Endothelial cell of umbilical vein (primary cell): Measurements from ENCODE around the gene PRKRIP1. TPM values are rescaled to one million over a fixed set of nuclear protein-coding genes. Genes with fewer than 3 reads are reported as not detected.

Source experiments
- BruUV-seq: library from RNA; stranded (reverse); fragments of 400-500 nt; replicated peaks from 2 replicates; lab custom pipeline; 2021; lab: Mats Ljungman, UMichigan
- CTCF ChIA-PET: fragments of 300-600, 350-600 bp; sonication (Branson Sonifier 250); formaldehyde crosslinking; loops from one replicate; lab custom pipeline; 2021; ENCODE audit warnings: antibody characterized with exemption, inconsistent platforms; lab: Charles Lee
- POLR2A ChIA-PET: fragments of 300-600, 350-600 bp; sonication (Branson Sonifier 250); formaldehyde crosslinking; loops from one replicate; lab custom pipeline; 2021; ENCODE audit warnings: antibody characterized with exemption, inconsistent platforms; lab: Charles Lee
- DNase-seq: peaks from one replicate; pipeline ENCODE4 v3.0.0-alpha.2; 2011; ENCODE audit warnings: low read depth, low spot score
- FAIRE-seq: peaks from 2 replicates; lab custom pipeline; 2011; peaks lifted over from hg19 to GRCh38; lab: Jason Lieb, UNC
- H2AFZ ChIP-seq: 2 replicates; pipeline ENCODE4 v1.6.0; 2012; ENCODE audit warnings: low read depth, low read length, control low read depth, inconsistent platforms
- H3K27ac ChIP-seq: 2 replicates; pipeline ENCODE4 v1.5.1; 2011; ENCODE audit warnings: low read depth, mild to moderate bottlenecking, control low read depth, low read length, moderate library complexity; ENCODE audit not compliant: insufficient read depth
- H3K27me3 ChIP-seq, 2 experiments: 2 replicates each; pipeline versions ENCODE4 v1.6.0 to v1.6.1; 2011; ENCODE audit warnings: low read length in 2 of 2, mixed read lengths in 1 of 2; ENCODE audit not compliant: control insufficient read depth in 2 of 2, insufficient read depth in 2 of 2
- H3K36me3 ChIP-seq, 2 experiments: 2 replicates in 1 of 2; 3 replicates in 1 of 2; pipeline ENCODE4 v1.5.1; 2011; ENCODE audit warnings: low read length in 2 of 2, mild to moderate bottlenecking in 1 of 2, moderate library complexity in 1 of 2; ENCODE audit not compliant: control insufficient read depth in 2 of 2, insufficient read depth in 2 of 2; ENCODE audit errors: extremely low read depth in 1 of 2
- H3K4me1 ChIP-seq: 3 replicates; pipeline ENCODE4 v1.5.1; 2011; ENCODE audit warnings: mild to moderate bottlenecking, low read length; ENCODE audit not compliant: control insufficient read depth, insufficient read depth; ENCODE audit errors: extremely low read depth
- H3K4me2 ChIP-seq: 2 replicates; pipeline ENCODE4 v1.6.1; 2011; ENCODE audit warnings: low read length, control low read depth, mixed read lengths; ENCODE audit not compliant: insufficient read depth
- H3K4me3 ChIP-seq, 3 experiments: fragments of 200-600 bp in 1 of 3; sonication (generic), shearing (Covaris generic) in 1 of 3; replicated peaks in 1 of 3; 2 replicates each; pipeline ENCODE4 v1.5.1; 2011 to 2016; ENCODE audit warnings: control low read depth in 3 of 3, low read length in 3 of 3, mild to moderate bottlenecking in 2 of 3, inconsistent platforms in 1 of 3, low read depth in 1 of 3, moderate library complexity in 1 of 3; ENCODE audit not compliant: insufficient read depth in 1 of 3
- H3K79me2 ChIP-seq: 2 replicates; pipeline ENCODE4 v1.6.0; 2012; ENCODE audit warnings: low read length, inconsistent platforms; ENCODE audit not compliant: control insufficient read depth, insufficient read depth
- H3K9ac ChIP-seq: replicated peaks from 2 replicates; pipeline ENCODE3; 2011; ENCODE audit warnings: low read length, control low read depth; ENCODE audit not compliant: insufficient read depth; ENCODE audit errors: extremely low read depth
- H3K9me1 ChIP-seq: replicated peaks from 3 replicates; pipeline ENCODE4 v1.6.0; 2011; ENCODE audit warnings: mild to moderate bottlenecking, low read length; ENCODE audit not compliant: control insufficient read depth, insufficient read depth; ENCODE audit errors: extremely low read depth
- H3K9me3 ChIP-seq: replicated peaks from 2 replicates; pipeline ENCODE4 v1.5.1; 2012; ENCODE audit warnings: low read length, inconsistent platforms; ENCODE audit not compliant: control insufficient read depth, insufficient read depth
- H4K20me1 ChIP-seq: replicated peaks from 2 replicates; pipeline ENCODE3; 2011; ENCODE audit warnings: mild to moderate bottlenecking, low read length; ENCODE audit not compliant: control insufficient read depth, insufficient read depth; ENCODE audit errors: extremely low read depth
- CTCF ChIP-seq, 2 donors: IDR thresholded peaks; 1 replicate in 1 of 2; 2 replicates in 1 of 2; pipeline ENCODE4 v1.5.1; 2011; ENCODE audit warnings: low read length in 2 of 2, mild to moderate bottlenecking in 2 of 2, moderate library complexity in 2 of 2, control low read depth in 1 of 2, inconsistent platforms in 1 of 2, low read depth in 1 of 2; ENCODE audit not compliant: insufficient read depth in 1 of 2; ENCODE audit errors: extremely low read depth in 1 of 2
- EZH2 ChIP-seq: IDR thresholded peaks from 2 replicates; pipeline ENCODE4 v1.6.1; 2012; ENCODE audit warnings: borderline replicate concordance, low read depth, mild to moderate bottlenecking, moderate library complexity, low read length, inconsistent platforms; ENCODE audit not compliant: severe bottlenecking
- FOS ChIP-seq: IDR thresholded peaks from 2 replicates; pipeline ENCODE4 v1.6.1; 2011; ENCODE audit warnings: mild to moderate bottlenecking, low read length, moderate library complexity, borderline replicate concordance; ENCODE audit not compliant: insufficient read depth
- GATA2 ChIP-seq: IDR thresholded peaks from 2 replicates; pipeline ENCODE4 v1.7.0; 2011; ENCODE audit warnings: low read depth, mild to moderate bottlenecking, moderate library complexity, mixed read lengths, low read length; ENCODE audit not compliant: insufficient read length, insufficient read depth
- JUN ChIP-seq: IDR thresholded peaks from 2 replicates; pipeline ENCODE4 v1.6.1; 2011; ENCODE audit warnings: borderline replicate concordance, low read depth; ENCODE audit not compliant: insufficient read length, insufficient read depth
- MYC ChIP-seq: IDR thresholded peaks from one replicate; pipeline ENCODE4 v1.6.1; 2011; ENCODE audit warnings: mild to moderate bottlenecking, low read depth, low read length
- POLR2A ChIP-seq: IDR thresholded peaks from 2 replicates; pipeline ENCODE4 v1.6.1; 2012; ENCODE audit warnings: low read depth, mild to moderate bottlenecking, control low read depth, low read length
- POLR2AphosphoS5 ChIP-seq: IDR thresholded peaks from 2 replicates; pipeline ENCODE4 v1.6.1; 2012; ENCODE audit warnings: low read depth, mild to moderate bottlenecking, control low read depth, low read length, moderate library complexity; ENCODE audit not compliant: insufficient read depth
- dilution Hi-C: fragments of 300-500 bp; cut with MboI; formaldehyde crosslinking; loops from one replicate; pipeline ENCODE4 v1.15.0; 2019; ENCODE audit warnings: low sequenced_read_pairs; ENCODE audit not compliant: extremely low pct_ligation_motif_present
- intact Hi-C: fragments of 100-400 bp; cut with micrococcal nuclease; formaldehyde crosslinking; loops from one replicate; pipeline ENCODE4 v1.10.0; 2022
- polyA plus RNA-seq, 4 experiments: library from polyadenylated mRNA; depleted of rRNA in 3 of 4; stranded (reverse) in 3 of 4; unstranded in 1 of 4; fragments of >200 nt; gene quantifications; 2 replicates each; pipeline versions ENCODE4 v1.2.1 to v1.2.3, GENCODE V29; 2011 to 2012; ENCODE audit warnings: missing spikeins in 1 of 4
- total RNA-seq: library from RNA; stranded (reverse); gene quantifications from 2 replicates; pipeline ENCODE4 v1.2.3, GENCODE V29; 2021
- TF ChIP-seq, protein P1 (sequence below): IDR thresholded peaks from 2 replicates; pipeline ENCODE4 v1.6.1; 2011; ENCODE audit not compliant: insufficient read depth, insufficient read length

Gene PRKRIP1
- total and polyA plus RNA-seq, 2 donors (not counting 3 experiments of a cell fraction or from before 2014, with no cell fraction given) = 16.1 to 26.1 TPM

- ChIA-PET POLR2A (interaction anchor here (0.5 kb wide), 1 partner anchor 18 kb away, joined by 11 read pairs; no protein-coding TSS in a partner anchor), CTCF (interaction anchor here (1.4 kb wide), 1 partner anchor 8 kb away, joined by 3 read pairs; no protein-coding TSS in a partner anchor)
- no peaks in the 10 kb centered on the region for H4K20me1 ChIP-seq
- dilution Hi-C loops = no loop called here
- H3K9ac ChIP-seq = no peak overlapping the region
- no peak overlapping the region for H3K4me2 ChIP-seq
- peaks cover 5% of the 10 kb centered on the region for H3K79me2 ChIP-seq
- H2AFZ ChIP-seq = no peak overlapping the region
- H3K4me1 ChIP-seq = peaks cover 4% of the 10 kb centered on the region
- H3K27me3 ChIP-seq = no peaks in the 10 kb centered on the region
- no peaks in the 10 kb centered on the region for H3K9me3 ChIP-seq
- H3K27ac ChIP-seq = no peak overlapping the region
- no peak overlapping the region for H3K4me3 ChIP-seq
- no peak for DNase-seq
- no peak for TF ChIP-seq JUN
- TF ChIP-seq POLR2A = no peak
- TF ChIP-seq MYC = no peak
- TF ChIP-seq GATA2 = no peak
- TF ChIP-seq POLR2AphosphoS5 = no peak
- no peak for TF ChIP-seq CTCF (IDR thresholded peaks at IDR 0.05; ENCODE audit: extremely low read depth in 1 of 2, insufficient read depth in 1 of 2, low read depth in 1 of 2, low read length in 2 of 2)
- TF ChIP-seq EZH2 = no peak
- TF ChIP-seq FOS = no peak
- TF ChIP-seq, protein P1, sequence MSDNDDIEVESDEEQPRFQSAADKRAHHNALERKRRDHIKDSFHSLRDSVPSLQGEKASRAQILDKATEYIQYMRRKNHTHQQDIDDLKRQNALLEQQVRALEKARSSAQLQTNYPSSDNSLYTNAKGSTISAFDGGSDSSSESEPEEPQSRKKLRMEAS = no peak
- BruUV-seq = no TSS peak
- no peaks in the 10 kb centered on the region for H3K9me1 ChIP-seq
- H3K36me3 ChIP-seq = peaks cover 4 to 9% of the 10 kb centered on the region in 2 experiments
- intact Hi-C loops = no loop called here
- no peak for FAIRE-seq
Measured at GRCh38 chr7:102459221-102459844, 63.2 kb downstream of the PRKRIP1 start.
